K562 (cell line): ENCODE measurements around the gene SKIDA1. TPM values are rescaled to one million over a fixed set of nuclear protein-coding genes. Genes with fewer than 3 reads are reported as not detected.

Experiments used
- BHLHE40 ChIP-seq: IDR thresholded peaks from 2 replicates; pipeline ENCODE4 v1.6.1; 2011; ENCODE audit warnings: low read length, improper control_type of control experiment
- FOXK1 ChIP-seq: sonication (generic); formaldehyde crosslinking; IDR thresholded peaks from 2 replicates; pipeline ENCODE4 v1.8.0; 2022; ENCODE audit warnings: missing genetic modification reagents, mild to moderate bottlenecking, borderline replicate concordance
- HNRNPK ChIP-seq: fragments of 200-400 bp; formaldehyde crosslinking; IDR thresholded peaks from one replicate; pipeline ENCODE4 v1.6.1; 2018; ENCODE audit warnings: mild to moderate bottlenecking, low read depth, low read length; ENCODE audit not compliant: poor library complexity, severe bottlenecking
- MECOM ChIP-seq: fragments of 250-450 bp; sonication (Bioruptor Pico); IDR thresholded peaks from 2 replicates; pipeline ENCODE4 v1.8.0; 2022; ENCODE audit warnings: inconsistent platforms
- MEIS2 ChIP-seq: fragments of 450-650 bp; IDR thresholded peaks from 2 replicates; pipeline ENCODE4 v1.6.1; 2014; ENCODE audit warnings: mild to moderate bottlenecking; ENCODE audit not compliant: partially characterized antibody
- NFYB ChIP-seq: IDR thresholded peaks from 2 replicates; pipeline ENCODE4 v1.6.1; 2011; ENCODE audit warnings: mild to moderate bottlenecking, moderate library complexity; ENCODE audit not compliant: insufficient read length; ENCODE audit errors: extremely low read depth
- NONO ChIP-seq, 2 experiments: fragments of 200-400 bp in 1 of 2; fragments of 450-650 bp in 1 of 2; formaldehyde crosslinking in 1 of 2; IDR thresholded peaks; 2 replicates each; pipeline ENCODE4 v1.6.1; 2017; ENCODE audit warnings: low read depth in 2 of 2, mild to moderate bottlenecking in 2 of 2, moderate library complexity in 2 of 2, low read length in 1 of 2
- PPARD ChIP-seq: fragments of 250-450 bp; sonication (Bioruptor Pico); IDR thresholded peaks from 2 replicates; pipeline ENCODE4 v1.8.0; 2022; ENCODE audit warnings: inconsistent platforms, mild to moderate bottlenecking, moderate library complexity
- PRDM10 ChIP-seq: fragments of 450-650 bp; IDR thresholded peaks from 2 replicates; pipeline ENCODE4 v1.6.1; 2018; ENCODE audit not compliant: partially characterized antibody
- TAL1 ChIP-seq: fragments of 450-650 bp; IDR thresholded peaks from 2 replicates; pipeline ENCODE4 v1.6.1; 2016; ENCODE audit warnings: mild to moderate bottlenecking
- TBL1XR1 ChIP-seq, 2 experiments: IDR thresholded peaks; 2 replicates each; pipeline ENCODE4 v1.6.1; 2012; ENCODE audit warnings: improper control_type of control experiment in 2 of 2, low read length in 2 of 2, mild to moderate bottlenecking in 1 of 2
- XRCC4 ChIP-seq: IDR thresholded peaks from one replicate; pipeline ENCODE4 v1.6.1; 2011; ENCODE audit not compliant: insufficient read depth, insufficient read length; ENCODE audit errors: extremely low read depth
- YBX1 ChIP-seq: fragments of 450-650 bp; IDR thresholded peaks from 2 replicates; pipeline ENCODE4 v1.7.1; 2016; ENCODE audit warnings: mild to moderate bottlenecking
- ZKSCAN3 ChIP-seq: fragments of 250-450 bp; sonication (Bioruptor Pico); IDR thresholded peaks from 2 replicates; pipeline ENCODE4 v1.4.0; 2020
- ZNF551 ChIP-seq: fragments of 250-450 bp; sonication (Bioruptor Pico); IDR thresholded peaks from 2 replicates; pipeline ENCODE4 v1.5.0; 2021; ENCODE audit warnings: mild to moderate bottlenecking, moderate library complexity
- ZNF583 ChIP-seq: fragments of 250-450 bp; sonication (Bioruptor Pico); IDR thresholded peaks from 2 replicates; pipeline ENCODE4 v1.4.0; 2020
- ZNF740 ChIP-seq, 3 experiments: fragments of 200-800 bp in 1 of 3; sonication (Bioruptor generic) in 1 of 3; sonication (generic) in 1 of 3; formaldehyde crosslinking in 1 of 3; IDR thresholded peaks; 2 replicates each; pipeline versions ENCODE4 v1.6.1 to v1.8.0; 2016 to 2022; ENCODE audit warnings: mild to moderate bottlenecking in 2 of 3, missing compliant biosample characterization in 2 of 3, missing genetic modification characterization in 2 of 3, missing genetic modification reagents in 1 of 3
- polyA plus RNA-seq, 8 experiments: library from polyadenylated mRNA; depleted of rRNA in 4 of 8; stranded (reverse) in 5 of 8; unstranded in 3 of 8; fragments of >200 nt; fragmentation: Nextera tagmentation in 2 of 8; fragmentation: Illumina TruSeq in 1 of 8; extraction: Ambion mirVana in 2 of 8; extraction: Trizol in 1 of 8; gene quantifications; 2 replicates each; pipeline versions ENCODE4 v1.2.1 to v1.2.3, GENCODE V29; 2011 to 2014; ENCODE audit warnings: inconsistent platforms in 1 of 8, missing spikeins in 1 of 8
- total RNA-seq, 7 experiments: library from RNA; depleted of rRNA in 6 of 7; stranded (reverse); fragments of >200 nt in 6 of 7; fragmentation: Illumina TruSeq in 2 of 7; extraction: Trizol in 2 of 7; gene quantifications; 2 replicates each; pipeline versions ENCODE4 v1.2.1 to v1.2.3, GENCODE V29; 2011 to 2021; ENCODE audit warnings: low replicate concordance in 1 of 7
- TF ChIP-seq, protein P1 (sequence below): sonication (generic); formaldehyde crosslinking; IDR thresholded peaks from 2 replicates; pipeline ENCODE4 v1.4.0; 2020; ENCODE audit warnings: mild to moderate bottlenecking, missing genetic modification reagents
- TF ChIP-seq, protein P2 (sequence below): fragments of 250-450 bp; sonication (Bioruptor Pico); IDR thresholded peaks from 2 replicates; pipeline ENCODE4 v1.9.0; 2021; ENCODE audit warnings: mild to moderate bottlenecking

The SKIDA1 gene
- total and polyA plus RNA-seq, 9 of the 15 experiments (the other 6 are each of a cell fraction or from before 2014, with no cell fraction given), result 0.05 to 1.1 (median 0.42) TPM

- TF ChIP-seq XRCC4, result no peak
- no peak for TF ChIP-seq MECOM (CRISPR knock-in tag)
- TF ChIP-seq PRDM10, result peak; percentile 91
- TF ChIP-seq TBL1XR1 (IDR thresholded peaks at IDR 0.05; ENCODE audit: low read length in 2 of 2), result no peak
- no peak for TF ChIP-seq ZNF551 (CRISPR knock-in tag)
- TF ChIP-seq NONO (IDR thresholded peaks at IDR 0.05; ENCODE audit: low read depth in 2 of 2, low read length in 1 of 2), result peak in 1 of 2 experiments; percentile 86; a peak in 2 of 4 replicates
- no peak for TF ChIP-seq NFYB
- no peak for TF ChIP-seq TAL1
- TF ChIP-seq HNRNPK, result peak; percentile 73
- TF ChIP-seq, protein P1, sequence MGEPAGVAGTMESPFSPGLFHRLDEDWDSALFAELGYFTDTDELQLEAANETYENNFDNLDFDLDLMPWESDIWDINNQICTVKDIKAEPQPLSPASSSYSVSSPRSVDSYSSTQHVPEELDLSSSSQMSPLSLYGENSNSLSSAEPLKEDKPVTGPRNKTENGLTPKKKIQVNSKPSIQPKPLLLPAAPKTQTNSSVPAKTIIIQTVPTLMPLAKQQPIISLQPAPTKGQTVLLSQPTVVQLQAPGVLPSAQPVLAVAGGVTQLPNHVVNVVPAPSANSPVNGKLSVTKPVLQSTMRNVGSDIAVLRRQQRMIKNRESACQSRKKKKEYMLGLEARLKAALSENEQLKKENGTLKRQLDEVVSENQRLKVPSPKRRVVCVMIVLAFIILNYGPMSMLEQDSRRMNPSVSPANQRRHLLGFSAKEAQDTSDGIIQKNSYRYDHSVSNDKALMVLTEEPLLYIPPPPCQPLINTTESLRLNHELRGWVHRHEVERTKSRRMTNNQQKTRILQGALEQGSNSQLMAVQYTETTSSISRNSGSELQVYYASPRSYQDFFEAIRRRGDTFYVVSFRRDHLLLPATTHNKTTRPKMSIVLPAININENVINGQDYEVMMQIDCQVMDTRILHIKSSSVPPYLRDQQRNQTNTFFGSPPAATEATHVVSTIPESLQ (CRISPR knock-in tag), result peak; percentile 55; the same call in 1 of the 2 replicates
- TF ChIP-seq BHLHE40, result peak; percentile 50
- TF ChIP-seq PPARD (CRISPR knock-in tag), result no peak
- TF ChIP-seq, protein P2, sequence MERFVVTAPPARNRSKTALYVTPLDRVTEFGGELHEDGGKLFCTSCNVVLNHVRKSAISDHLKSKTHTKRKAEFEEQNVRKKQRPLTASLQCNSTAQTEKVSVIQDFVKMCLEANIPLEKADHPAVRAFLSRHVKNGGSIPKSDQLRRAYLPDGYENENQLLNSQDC (CRISPR knock-in tag), result peak; percentile 75
- TF ChIP-seq ZNF583 (CRISPR knock-in tag), result peak; percentile 68; the same call in 1 of the 2 replicates
- peak; percentile 88 for TF ChIP-seq ZNF740 (CRISPR knock-in tag; IDR thresholded peaks at IDR 0.05)
- no peak for TF ChIP-seq ZNF740 (tag; IDR thresholded peaks at IDR 0.05)
- TF ChIP-seq MEIS2, result no peak
- no peak for TF ChIP-seq ZKSCAN3
- peak; percentile 60; the same call in 1 of the 2 replicates for TF ChIP-seq FOXK1 (CRISPR knock-in tag)
- TF ChIP-seq YBX1, result no peak
Measured at GRCh38 chr10:21533467-21534279, 8.2 kb upstream of the SKIDA1 start, which contains the start of gene MLLT10 (continued).
